KOPT-K1 (cell line): Measurements from ENCODE around the gene TK1.

Source experiments
- H3K27ac ChIP-seq: fragments of 200-600 bp; sonication (generic); 2 replicates; pipeline ENCODE4 v1.5.1; 2016; ENCODE audit warnings: antibody characterized with exemption, mild to moderate bottlenecking, low read depth, low read length; ENCODE audit not compliant: poor library complexity, severe bottlenecking
- H3K36me3 ChIP-seq: fragments of 200-600 bp; sonication (generic); 2 replicates; pipeline ENCODE4 v1.5.1; 2017; ENCODE audit warnings: antibody characterized with exemption, mild to moderate bottlenecking, low read length, moderate library complexity; ENCODE audit not compliant: insufficient read depth
- H3K9me3 ChIP-seq: fragments of 200-600 bp; sonication (generic); 2 replicates; pipeline ENCODE4 v1.5.1; 2017; ENCODE audit warnings: antibody characterized with exemption, low read length, mild to moderate bottlenecking; ENCODE audit not compliant: insufficient read depth, poor library complexity, severe bottlenecking

Gene TK1

GRCh38 chr17:78226055-78226758 lies 39.4 kb upstream of the TK1 start:
- no peak overlapping the region for H3K27ac ChIP-seq
- H3K9me3 ChIP-seq, result no peaks in the 10 kb centered on the region
- H3K36me3 ChIP-seq, result peaks cover 44% of the 10 kb centered on the region

- H3K36me3 ChIP-seq, result peaks cover 53% of the 10 kb centered on the region
- no peaks in the 10 kb centered on the region for H3K9me3 ChIP-seq
- no peak overlapping the region for H3K27ac ChIP-seq
Observed at GRCh38 chr17:78225088-78225865, 38.4 kb upstream of the TK1 start.

GRCh38 chr17:78224231-78225087 lies 37.6 kb upstream of the TK1 start:
- Histone ChIP-seq H3K27ac (no peak overlapping the region), H3K9me3 (no peaks in the 10 kb centered on the region), H3K36me3 (peaks cover 61% of the 10 kb centered on the region)

- no peaks in the 10 kb centered on the region for H3K9me3 ChIP-seq
- H3K27ac ChIP-seq, result no peak overlapping the region
- H3K36me3 ChIP-seq, result peaks cover 68% of the 10 kb centered on the region
Observed at GRCh38 chr17:78223765-78224164, 36.9 kb upstream of the TK1 start.

GRCh38 chr17:78223061-78223460 lies 36.2 kb upstream of the TK1 start:
- H3K27ac ChIP-seq, result no peak overlapping the region
- H3K9me3 ChIP-seq, result no peaks in the 10 kb centered on the region
- peaks cover 75% of the 10 kb centered on the region for H3K36me3 ChIP-seq

GRCh38 chr17:78219396-78220150 lies 32.7 kb upstream of the TK1 start:
- peaks cover 93% of the 10 kb centered on the region for H3K36me3 ChIP-seq
- H3K9me3 ChIP-seq, result no peaks in the 10 kb centered on the region
- H3K27ac ChIP-seq, result no peak overlapping the region

GRCh38 chr17:78214706-78215061 lies 27.8 kb upstream of the TK1 start:
- H3K36me3 ChIP-seq, result peaks cover 44% of the 10 kb centered on the region
- peak overlapping the region; percentile 97 for H3K27ac ChIP-seq
- no peaks in the 10 kb centered on the region for H3K9me3 ChIP-seq

- Histone ChIP-seq H3K9me3 (no peaks in the 10 kb centered on the region), H3K36me3 (peaks cover 39% of the 10 kb centered on the region), H3K27ac (peak within 1 kb of the TSS; percentile 97)
Observed at GRCh38 chr17:78214016-78214705, 27.3 kb upstream of the TK1 start, which contains the start of gene BIRC5. Gene BIRC5, plus strand, starts transcription at chr17:78214253. Its CDS starts 64 bp downstream, at chr17:78214317.

GRCh38 chr17:78211032-78211431 lies 24.2 kb upstream of the TK1 start:
- Histone ChIP-seq H3K9me3 (no peaks in the 10 kb centered on the region), H3K27ac (no peak overlapping the region), H3K36me3 (peaks cover 8% of the 10 kb centered on the region)

- Histone ChIP-seq H3K36me3 (no peaks in the 10 kb centered on the region; the same call in 1 of the 2 replicates), H3K9me3 (no peaks in the 10 kb centered on the region), H3K27ac (no peak overlapping the region)
Observed at GRCh38 chr17:78210111-78210510, 23.3 kb upstream of the TK1 start.

- Histone ChIP-seq H3K27ac (no peak overlapping the region), H3K36me3 (no peaks in the 10 kb centered on the region; the same call in 1 of the 2 replicates), H3K9me3 (no peaks in the 10 kb centered on the region)
Observed at GRCh38 chr17:78208486-78208885, 21.6 kb upstream of the TK1 start.

- Histone ChIP-seq H3K9me3 (no peaks in the 10 kb centered on the region), H3K36me3 (no peaks in the 10 kb centered on the region; the same call in 1 of the 2 replicates), H3K27ac (no peak overlapping the region)
Observed at GRCh38 chr17:78206298-78206697, 19.4 kb upstream of the TK1 start.

GRCh38 chr17:78205124-78205775 lies 18.4 kb upstream of the TK1 start:
- Histone ChIP-seq H3K9me3 (no peaks in the 10 kb centered on the region), H3K27ac (no peak overlapping the region), H3K36me3 (no peaks in the 10 kb centered on the region; the same call in 1 of the 2 replicates)
